MCF 10A (cell line): ENCODE data around the gene LGALS3BP. TPM values are rescaled to one million over a fixed set of nuclear protein-coding genes. Genes with fewer than 3 reads are reported as not detected.

Experiments
- BruUV-seq: library from RNA; stranded (reverse); fragments of 400-500 nt; replicated peaks from 2 replicates; lab custom pipeline; 2021; lab: Mats Ljungman, UMichigan
- CTCF ChIA-PET: fragments of 300-600 bp; sonication (Branson Sonifier 250); formaldehyde crosslinking; extraction: SDS; loops from one replicate; lab custom pipeline; 2021; ENCODE audit warnings: antibody characterized with exemption, inconsistent platforms; lab: Yijun Ruan, JAX
- POLR2A ChIA-PET: fragments of 300-600, 350-650 bp; sonication (Branson Sonifier 250); formaldehyde crosslinking; extraction: SDS; loops from one replicate; lab custom pipeline; 2020; ENCODE audit warnings: antibody characterized with exemption, inconsistent platforms; lab: Yijun Ruan, JAX
- DNase-seq: peaks from one replicate; pipeline ENCODE4 v3.0.0-alpha.2; 2018; ENCODE audit not compliant: unreplicated experiment
- H3K27ac Mint-ChIP-seq: one replicate; pipeline ENCODE4 v1.8.0; 2022; ENCODE audit warnings: mild to moderate bottlenecking, low read depth, mixed read lengths; ENCODE audit not compliant: unreplicated experiment
- H3K27me3 Mint-ChIP-seq: one replicate; pipeline ENCODE4 v1.8.0; 2022; ENCODE audit warnings: mixed read lengths; ENCODE audit not compliant: insufficient read depth, unreplicated experiment
- H3K36me3 Mint-ChIP-seq: one replicate; pipeline ENCODE4 v1.8.0; 2022; ENCODE audit warnings: mild to moderate bottlenecking, moderate library complexity, mixed read lengths; ENCODE audit not compliant: insufficient read depth, unreplicated experiment
- H3K4me1 Mint-ChIP-seq: one replicate; pipeline ENCODE4 v1.8.0; 2022; ENCODE audit warnings: mixed read lengths; ENCODE audit not compliant: insufficient read depth, unreplicated experiment
- H3K4me3 Mint-ChIP-seq: one replicate; pipeline ENCODE4 v1.8.0; 2022; ENCODE audit warnings: mild to moderate bottlenecking, moderate library complexity, mixed read lengths; ENCODE audit not compliant: unreplicated experiment
- H3K9me3 Mint-ChIP-seq: one replicate; pipeline ENCODE4 v1.8.0; 2022; ENCODE audit warnings: mixed read lengths; ENCODE audit not compliant: unreplicated experiment
- intact Hi-C: fragments of 100-400 bp; cut with micrococcal nuclease; formaldehyde crosslinking; loops from 2 replicates; pipeline ENCODE4 v1.14.1; 2022
- total RNA-seq: library from RNA; stranded (reverse); gene quantifications from 2 replicates; pipeline ENCODE4 v1.2.3, GENCODE V29; 2022
- TF ChIP-seq, protein P1 (sequence below): fragments of 200-600 bp; IDR thresholded peaks from one replicate; pipeline ENCODE4 v1.8.0; 2022; ENCODE audit warnings: antibody characterized with exemption, mild to moderate bottlenecking; ENCODE audit not compliant: unreplicated experiment

The LGALS3BP gene
- total RNA-seq, 1 experiment from 2014 or later: 58.0 TPM

DNA sequence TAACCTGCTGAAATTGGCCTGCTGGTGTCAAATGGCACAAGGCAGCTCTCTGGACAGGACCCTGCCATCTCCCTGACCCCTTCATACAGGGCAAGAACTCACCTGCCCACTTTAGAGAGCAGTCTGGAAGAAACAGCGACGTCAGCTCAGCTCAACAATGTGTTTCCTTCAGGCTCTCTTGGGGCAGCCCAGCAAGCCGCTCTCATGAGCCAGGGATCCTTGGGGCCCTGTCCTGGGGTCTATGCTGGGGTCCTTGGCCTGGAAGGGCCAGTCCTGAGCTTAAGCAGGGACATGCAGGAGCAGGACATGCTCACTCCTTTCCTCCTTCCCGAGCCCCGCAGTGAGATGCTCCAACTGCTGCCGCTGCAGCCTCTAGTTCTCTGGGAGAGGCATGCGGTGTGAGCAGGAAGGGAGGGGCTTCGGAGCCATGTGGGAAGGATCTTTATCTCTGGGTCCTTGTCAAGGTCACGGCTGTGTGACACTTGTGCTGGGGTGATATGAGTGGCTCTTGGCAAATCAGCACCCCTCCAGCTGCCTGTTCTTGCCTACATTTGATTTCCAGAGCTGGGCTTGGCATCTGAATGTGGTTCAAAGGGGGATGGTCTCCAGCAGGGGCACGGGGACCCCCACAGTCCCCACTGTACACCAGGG, 47.7 kb upstream of the LGALS3BP start:
- H3K27ac Mint-ChIP-seq: peak overlapping the region; percentile 95
- intact Hi-C loops: no loop called here
- BruUV-seq: TSS peak; percentile 72
- DNase-seq: peak; percentile 32
- ChIA-PET CTCF (interaction anchor here (0.5 to 2.9 kb wide), 8 partner anchors 9 to 1174 kb away, joined by 3 to 12 read pairs (median 3); no protein-coding TSS in a partner anchor), POLR2A (interaction anchor here (0.6 to 3.8 kb wide), 7 partner anchors 10 to 882 kb away, joined by 4 to 41 read pairs (median 6); partner anchors contain the start of genes CANT1 and ENGASE)
- H3K36me3 Mint-ChIP-seq: peaks cover 12% of the 10 kb centered on the region
- TF ChIP-seq, protein P1, sequence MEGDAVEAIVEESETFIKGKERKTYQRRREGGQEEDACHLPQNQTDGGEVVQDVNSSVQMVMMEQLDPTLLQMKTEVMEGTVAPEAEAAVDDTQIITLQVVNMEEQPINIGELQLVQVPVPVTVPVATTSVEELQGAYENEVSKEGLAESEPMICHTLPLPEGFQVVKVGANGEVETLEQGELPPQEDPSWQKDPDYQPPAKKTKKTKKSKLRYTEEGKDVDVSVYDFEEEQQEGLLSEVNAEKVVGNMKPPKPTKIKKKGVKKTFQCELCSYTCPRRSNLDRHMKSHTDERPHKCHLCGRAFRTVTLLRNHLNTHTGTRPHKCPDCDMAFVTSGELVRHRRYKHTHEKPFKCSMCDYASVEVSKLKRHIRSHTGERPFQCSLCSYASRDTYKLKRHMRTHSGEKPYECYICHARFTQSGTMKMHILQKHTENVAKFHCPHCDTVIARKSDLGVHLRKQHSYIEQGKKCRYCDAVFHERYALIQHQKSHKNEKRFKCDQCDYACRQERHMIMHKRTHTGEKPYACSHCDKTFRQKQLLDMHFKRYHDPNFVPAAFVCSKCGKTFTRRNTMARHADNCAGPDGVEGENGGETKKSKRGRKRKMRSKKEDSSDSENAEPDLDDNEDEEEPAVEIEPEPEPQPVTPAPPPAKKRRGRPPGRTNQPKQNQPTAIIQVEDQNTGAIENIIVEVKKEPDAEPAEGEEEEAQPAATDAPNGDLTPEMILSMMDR: no peak
- peak overlapping the region; percentile 66 for H3K4me3 Mint-ChIP-seq
- H3K9me3 Mint-ChIP-seq: no peaks in the 10 kb centered on the region
- H3K4me1 Mint-ChIP-seq: peaks cover 51% of the 10 kb centered on the region
- H3K27me3 Mint-ChIP-seq: no peaks in the 10 kb centered on the region

DNA sequence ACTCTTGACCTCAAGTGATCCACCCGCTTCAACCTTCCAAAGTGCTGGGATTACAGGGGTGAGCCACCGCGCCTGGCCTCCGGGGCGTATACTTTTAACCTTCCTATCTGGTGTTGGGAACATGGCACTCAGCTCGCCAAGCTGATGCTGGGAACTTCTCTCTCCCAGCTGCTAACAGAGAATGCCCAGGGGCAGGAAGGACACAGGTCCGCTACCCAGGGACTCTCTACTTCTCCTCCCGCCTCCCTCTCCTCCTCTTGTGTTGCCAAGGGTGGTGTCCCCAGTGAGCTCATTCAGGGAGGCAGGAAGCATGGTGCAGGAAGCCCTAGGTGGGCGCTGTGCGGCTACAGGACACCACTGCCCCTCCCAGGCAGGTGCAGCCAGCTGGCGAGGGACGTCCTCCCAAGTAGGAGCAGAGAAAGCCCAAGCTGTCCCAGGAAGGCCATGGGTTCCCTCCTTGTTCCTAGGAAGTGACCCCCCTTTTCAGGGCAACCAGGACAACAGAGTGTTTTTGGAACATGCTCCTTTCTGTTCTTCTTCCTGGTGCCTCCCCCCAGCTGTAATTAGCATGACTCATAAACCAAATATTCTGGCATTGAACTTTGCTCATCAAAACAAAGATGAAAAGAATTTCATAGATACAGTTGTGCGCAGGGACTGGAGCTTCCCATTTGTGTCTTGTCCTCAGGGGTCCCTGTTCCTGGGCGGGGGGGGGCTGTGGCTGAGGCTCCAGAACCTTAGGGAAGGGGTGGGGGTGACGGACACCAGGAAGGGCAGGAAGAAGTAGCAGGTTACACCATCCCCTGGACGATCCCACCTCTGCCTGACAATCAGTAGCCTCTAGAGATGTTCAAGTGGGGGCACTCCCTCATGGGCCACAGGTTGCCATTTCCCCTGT, 46.9 kb upstream of the LGALS3BP start:
- intact Hi-C loops: no loop called here
- BruUV-seq: no TSS peak
- TF ChIP-seq, protein P1: no peak
- Mint-ChIP-seq H3K36me3 (peaks cover 12% of the 10 kb centered on the region), H3K27me3 (no peaks in the 10 kb centered on the region), H3K4me1 (peaks cover 43% of the 10 kb centered on the region), H3K4me3 (peak overlapping the region; percentile 66), H3K9me3 (no peaks in the 10 kb centered on the region), H3K27ac (peak overlapping the region; percentile 95)
- ChIA-PET POLR2A (interaction anchor here (0.5 to 3.8 kb wide), 8 partner anchors 10 to 816 kb away, joined by 3 to 41 read pairs (median 6); partner anchors contain the start of genes CANT1 and ENGASE), CTCF (interaction anchor here (0.5 to 2.4 kb wide), 9 partner anchors 10 to 890 kb away, joined by 3 to 9 read pairs (median 3); no protein-coding TSS in a partner anchor)
- peak; percentile 94 for DNase-seq

DNA sequence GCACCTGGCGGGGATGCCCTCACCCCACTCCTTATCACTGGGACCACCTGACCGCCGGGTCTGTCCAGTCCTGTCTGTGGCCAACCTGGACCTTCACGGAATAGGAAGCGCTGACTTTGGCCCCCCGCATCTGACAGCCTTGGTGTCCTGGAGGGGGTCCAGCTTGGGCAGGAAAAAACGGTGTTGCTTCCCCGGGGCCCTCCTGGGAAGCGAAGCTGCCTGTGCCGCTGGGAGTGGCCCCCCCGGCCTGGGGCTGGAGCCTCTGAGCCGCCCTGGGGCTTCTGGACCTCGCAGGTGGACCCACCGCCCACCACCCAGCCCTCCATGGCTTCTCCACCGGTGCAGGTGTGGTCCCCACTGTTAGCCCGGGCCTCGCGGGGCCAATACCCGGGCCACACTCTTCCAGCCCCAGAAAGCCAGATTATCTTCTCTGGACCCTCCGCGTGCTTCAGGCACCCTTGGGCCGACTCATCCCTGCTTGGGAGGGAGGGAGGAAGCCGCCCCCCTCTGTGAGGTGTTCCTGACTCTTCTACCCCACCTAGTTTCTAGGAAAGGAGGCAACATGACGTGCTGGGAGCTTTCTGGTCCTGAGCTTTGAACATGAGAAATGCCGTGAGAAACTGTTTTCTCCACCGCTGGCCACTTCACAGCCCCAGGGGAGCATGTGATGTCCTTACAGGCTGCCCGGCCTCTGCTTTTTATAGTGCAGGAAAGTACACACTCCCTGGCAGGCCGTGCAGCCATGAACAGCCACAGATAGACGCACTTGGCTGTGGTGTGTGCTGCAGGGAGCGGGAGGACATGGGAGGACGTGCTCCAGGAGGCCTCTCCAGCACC, 45.4 kb upstream of the LGALS3BP start:
- peaks cover 48% of the 10 kb centered on the region for H3K4me1 Mint-ChIP-seq
- DNase-seq: no peak
- peaks cover 12% of the 10 kb centered on the region for H3K36me3 Mint-ChIP-seq
- POLR2A ChIA-PET: interaction anchor here (0.7 to 3.8 kb wide), 3 partner anchors 12 to 15 kb away, joined by 3 to 41 read pairs (median 9); partner anchors contain the start of gene CANT1
- TF ChIP-seq, protein P1: no peak
- no peak overlapping the region for H3K4me3 Mint-ChIP-seq
- no TSS peak for BruUV-seq
- H3K27ac Mint-ChIP-seq: no peak overlapping the region
- no peaks in the 10 kb centered on the region for H3K9me3 Mint-ChIP-seq
- CTCF ChIA-PET: interaction anchor here (2.4 kb wide), 1 partner anchor 11 kb away, joined by 9 read pairs; no protein-coding TSS in a partner anchor
- intact Hi-C loops: no loop called here
- no peaks in the 10 kb centered on the region for H3K27me3 Mint-ChIP-seq
